Stimulated activated CD8-positive, alpha-beta memory T cell treated with anti-CD3 and anti-CD28 coated beads, Interleukin-7, amount 100 ng/mL, for 4 hours (primary cell): ENCODE results near the gene ARHGEF4.
"Not testable (repeated sequence)": the region's sequence is repeated elsewhere in the genome, so short reads cannot be mapped to it uniquely, and the experiment has no call there.

ENCODE experiments used
- DNase-seq, 2 donors: peaks; one replicate each; pipeline ENCODE4 v3.0.0-alpha.2; 2020; ENCODE audit warnings: low read depth in 2 of 2

Gene ARHGEF4

DNA sequence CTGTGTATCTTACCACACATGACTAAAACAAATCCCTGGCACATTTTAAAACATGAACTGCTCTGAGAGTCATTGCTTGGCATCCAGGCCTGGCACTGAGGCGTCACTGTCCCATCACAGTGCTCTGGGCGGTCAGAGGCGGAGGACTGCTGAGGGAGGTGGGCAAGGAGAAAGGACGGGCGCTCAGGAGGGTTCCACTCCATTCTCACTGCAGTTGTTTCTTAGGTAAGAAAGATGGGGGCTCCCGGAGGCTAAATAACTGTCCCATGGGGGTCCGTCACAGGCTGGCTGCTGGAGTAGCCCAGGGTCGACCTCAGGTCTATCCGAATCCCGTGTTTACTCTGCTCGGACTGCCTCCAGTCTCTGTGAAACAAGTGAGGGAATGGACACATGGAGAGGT lies 139.0 kb downstream of the ARHGEF4 start:
- no peak for DNase-seq

DNA sequence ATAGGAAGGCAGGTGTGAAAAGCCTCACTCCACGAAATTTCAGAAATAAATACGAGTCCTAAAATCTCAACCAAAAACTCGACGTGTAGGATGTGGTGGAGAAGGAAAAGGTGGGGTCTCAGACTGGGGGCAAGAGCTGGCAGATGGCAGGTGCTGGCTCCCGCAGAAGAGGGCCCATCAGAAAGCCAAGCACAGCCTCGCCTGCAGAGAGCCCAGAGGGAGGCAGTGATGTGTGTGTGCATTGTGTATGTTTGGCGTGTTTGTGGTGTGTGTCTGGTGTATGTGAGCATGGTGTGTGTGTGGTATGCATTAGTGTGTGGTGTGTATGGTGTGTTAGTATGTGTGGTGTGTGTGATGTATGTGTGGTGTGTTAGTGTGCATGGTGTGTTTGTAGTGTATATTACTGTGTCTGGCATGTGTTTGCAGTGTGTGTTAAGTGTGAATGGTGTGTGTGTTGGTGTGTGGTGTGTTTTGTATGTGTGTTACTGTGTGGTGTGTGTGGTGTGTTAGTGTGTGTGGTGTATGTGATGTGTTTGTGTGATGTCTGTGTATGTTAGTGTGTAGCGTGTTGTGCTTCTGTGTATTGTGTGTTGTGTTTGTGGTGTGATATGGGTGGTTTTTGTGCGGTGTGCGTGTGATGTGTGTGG lies 140.0 kb downstream of the ARHGEF4 start:
- DNase-seq, result no peak

DNA sequence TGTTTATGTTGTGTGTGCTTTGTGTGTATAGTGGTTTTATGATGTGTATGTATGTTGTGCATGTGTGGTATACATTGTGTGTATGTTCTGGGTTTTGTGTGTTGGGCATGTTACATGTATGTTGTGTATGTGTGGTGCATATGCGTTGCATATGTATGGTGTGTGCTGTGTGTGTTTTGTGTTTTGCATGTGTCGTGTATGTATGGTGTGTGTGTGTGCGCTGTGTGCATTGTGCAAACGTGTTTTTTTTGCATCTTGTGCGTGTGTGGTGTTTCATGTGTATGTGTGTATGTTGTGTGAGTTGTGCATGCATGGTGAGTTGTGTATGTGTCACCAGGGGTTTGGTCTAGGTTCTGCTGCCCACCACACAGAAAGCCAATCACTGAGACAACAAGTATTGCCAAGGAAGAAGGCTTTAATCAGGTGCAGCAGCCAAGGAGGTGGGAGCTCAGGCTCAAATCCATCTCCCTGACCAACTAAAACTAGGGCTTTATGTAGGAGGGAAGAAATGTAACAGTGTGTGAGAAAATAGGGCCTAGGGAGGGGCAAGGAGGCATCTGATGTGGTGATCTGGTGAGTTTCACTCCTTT lies 140.8 kb downstream of the ARHGEF4 start:
- no peak for DNase-seq

DNA sequence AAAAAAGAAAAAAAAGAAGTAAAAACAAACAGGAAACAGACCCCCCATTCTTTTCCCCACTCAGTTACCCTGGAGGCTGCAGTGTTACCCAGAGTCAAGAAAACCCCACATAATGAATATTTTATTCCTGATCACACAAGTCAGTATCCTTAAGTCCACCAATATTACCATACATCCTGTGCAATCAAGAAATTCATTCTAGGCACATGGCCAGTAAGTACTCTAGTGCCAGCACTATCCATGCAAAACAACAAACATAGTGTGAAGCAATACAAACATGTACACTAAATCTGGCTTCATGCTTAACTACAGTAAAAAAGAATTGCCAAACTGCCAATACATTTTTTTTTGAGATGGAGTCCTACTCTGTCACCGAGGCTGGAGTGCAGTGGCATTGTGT lies 145.0 kb downstream of the ARHGEF4 start:
- DNase-seq, result no peak

DNA sequence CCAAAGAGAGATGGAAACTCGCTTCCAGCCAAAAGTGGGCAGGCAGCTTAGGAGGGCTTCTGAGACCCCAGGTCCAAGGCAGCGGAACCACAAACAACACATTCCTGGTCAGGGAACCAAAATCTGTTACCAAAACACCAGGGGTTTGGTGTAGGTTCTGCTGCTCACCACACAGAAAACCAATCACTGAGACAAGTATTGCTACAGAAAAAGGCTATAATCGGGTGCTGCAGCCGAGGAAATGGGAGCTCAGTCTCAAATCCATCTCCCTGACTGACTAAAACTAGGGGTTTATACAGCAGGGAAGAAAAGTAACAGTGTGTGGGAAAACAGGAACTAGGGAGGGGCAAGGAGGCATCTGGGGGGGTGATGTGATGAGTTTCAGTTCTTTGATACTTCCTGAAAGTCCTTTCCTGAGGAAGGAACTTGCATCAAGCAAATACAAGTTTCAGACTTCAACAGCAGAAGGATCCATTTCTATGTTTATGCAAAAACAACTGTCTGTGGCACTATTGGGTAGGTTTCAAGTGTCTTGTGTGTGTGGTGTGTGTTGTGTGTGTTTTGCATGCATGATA lies 148.6 kb downstream of the ARHGEF4 start:
- DNase-seq, result no peak

GRCh38 chr2:130985831-130986649 lies 149.3 kb downstream of the ARHGEF4 start:
- DNase-seq, result no peak

GRCh38 chr2:130986890-130987493 lies 150.3 kb downstream of the ARHGEF4 start:
- no peak for DNase-seq

GRCh38 chr2:130987519-130988425 lies 151.1 kb downstream of the ARHGEF4 start:
- DNase-seq, result no peak

DNA sequence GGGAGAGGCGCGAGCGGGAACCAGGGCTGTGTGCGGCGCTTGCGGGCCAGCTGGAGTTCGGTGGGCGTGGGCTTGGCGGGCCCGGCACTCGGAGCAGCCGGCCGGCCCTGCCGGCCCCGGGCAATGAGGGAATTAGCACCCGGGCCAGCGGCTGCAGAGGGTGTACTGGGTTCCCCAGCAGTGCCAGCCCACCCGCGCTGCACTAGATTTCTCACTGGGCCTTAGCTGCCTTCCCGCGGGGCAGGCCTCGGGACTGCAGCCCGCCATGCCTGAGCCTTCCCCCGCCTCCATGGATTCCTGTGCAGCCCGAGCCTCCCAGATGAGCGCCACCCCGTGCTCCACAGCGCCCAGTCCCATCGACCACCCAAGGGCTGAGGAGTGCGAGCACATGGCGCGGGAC lies 154.7 kb downstream of the ARHGEF4 start:
- DNase-seq, result not testable (repeated sequence)

DNA sequence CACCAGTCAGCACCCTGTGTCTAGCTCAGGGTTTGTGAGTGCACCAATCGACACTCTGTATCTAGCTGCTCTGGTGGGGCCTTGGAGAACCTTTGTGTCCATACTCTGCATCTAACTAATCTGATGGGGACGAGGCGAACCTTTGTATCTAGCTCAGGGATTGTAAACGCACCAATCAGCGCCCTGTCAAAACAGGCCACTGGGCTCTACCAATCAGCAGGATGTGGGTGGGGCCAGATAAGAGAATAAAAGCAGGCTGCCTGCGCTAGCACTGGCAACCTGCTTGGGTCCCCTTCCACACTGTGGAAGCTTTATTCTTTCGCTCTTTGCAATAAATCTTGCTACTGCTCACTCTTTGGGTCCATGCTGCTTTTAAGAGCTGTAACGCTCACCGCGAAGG lies 155.3 kb downstream of the ARHGEF4 start:
- not testable (repeated sequence) for DNase-seq

- no peak for DNase-seq
Observed at GRCh38 chr2:130996691-130997090, 160.0 kb downstream of the ARHGEF4 start.

GRCh38 chr2:130997198-130997597 lies 160.5 kb downstream of the ARHGEF4 start:
- no peak for DNase-seq

DNA sequence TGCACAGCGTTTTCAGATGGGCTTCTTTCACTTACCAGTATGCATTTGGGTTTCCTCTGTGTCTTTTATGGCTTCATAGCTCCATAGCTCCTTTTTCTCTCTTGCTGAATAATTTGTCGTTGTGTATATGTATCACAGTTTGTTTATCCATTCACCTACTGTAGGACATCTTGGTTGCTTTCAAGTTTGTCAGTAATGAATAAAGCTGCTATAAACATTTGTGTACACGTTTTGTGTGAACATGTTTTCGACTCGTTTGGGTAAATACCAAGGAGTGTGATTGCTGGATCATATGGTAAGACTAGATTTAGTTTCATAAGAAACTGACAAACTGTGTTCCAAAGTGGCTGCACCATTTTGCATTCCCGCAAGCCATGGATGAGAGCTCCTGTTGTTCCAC lies 161.8 kb downstream of the ARHGEF4 start:
- DNase-seq, result no peak

DNA sequence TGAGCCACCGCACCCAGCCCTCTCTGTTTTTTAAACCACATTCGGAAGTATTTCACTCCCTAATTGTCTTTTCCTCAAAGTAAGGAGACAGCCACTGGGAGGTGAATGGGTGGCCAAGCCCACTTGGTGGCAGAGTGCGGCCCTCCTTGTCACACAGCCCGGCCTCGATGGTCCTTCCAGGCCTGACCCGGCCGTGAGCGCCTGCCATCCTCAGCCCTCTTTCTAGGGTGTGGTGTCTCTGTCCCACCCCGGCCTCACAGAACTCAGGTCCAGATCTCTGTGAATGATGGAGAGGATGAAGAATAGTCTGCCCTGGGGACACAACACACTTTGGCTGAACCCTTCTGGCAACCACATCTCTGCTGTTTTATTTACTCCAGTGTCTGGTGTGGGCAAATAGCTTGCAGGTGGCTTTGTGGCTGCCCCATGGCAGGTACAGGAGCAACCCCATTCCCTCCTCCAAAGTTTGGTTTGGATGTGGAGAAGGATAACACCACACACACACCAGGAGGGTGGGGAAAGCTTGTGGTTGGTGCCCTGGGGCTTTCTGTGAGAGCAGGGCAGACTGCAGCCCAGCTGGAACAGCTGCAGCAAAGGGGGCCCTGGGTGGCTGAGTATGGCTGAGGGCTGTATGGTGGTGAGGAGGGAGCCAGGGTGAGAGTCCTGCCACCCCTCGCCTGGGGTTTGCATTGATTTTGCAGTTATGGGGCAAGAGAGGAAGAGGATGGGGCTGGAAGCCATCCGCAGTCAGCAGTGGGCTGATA lies 167.9 kb downstream of the ARHGEF4 start:
- DNase-seq, result no peak

- no peak for DNase-seq
Observed at GRCh38 chr2:131005216-131005935, 168.7 kb downstream of the ARHGEF4 start.

GRCh38 chr2:131006561-131006960 lies 169.8 kb downstream of the ARHGEF4 start:
- no peak for DNase-seq

DNA sequence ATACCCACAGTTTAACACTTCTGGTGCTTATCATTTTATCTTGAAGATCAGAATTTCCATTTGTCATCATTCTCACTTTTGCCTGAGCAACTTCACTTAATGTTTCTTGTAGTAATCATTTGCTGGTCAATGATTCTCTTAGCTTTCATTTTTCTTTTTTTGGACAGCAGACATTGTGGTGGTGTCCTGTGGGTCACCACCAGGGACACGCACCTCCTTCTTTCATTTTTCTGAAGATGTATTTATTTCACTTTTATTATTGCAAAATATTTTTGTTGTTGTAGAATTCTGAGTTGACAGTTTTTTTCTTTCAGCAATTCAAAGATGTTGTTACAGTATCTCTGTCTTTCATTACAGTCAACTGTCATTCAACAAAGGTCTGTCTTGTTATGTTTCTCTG lies 172.3 kb downstream of the ARHGEF4 start:
- no peak for DNase-seq

GRCh38 chr2:131009713-131010475 lies 173.2 kb downstream of the ARHGEF4 start:
- no peak for DNase-seq

- DNase-seq, result no peak
Observed at GRCh38 chr2:131010566-131010965, 173.9 kb downstream of the ARHGEF4 start.
